HG03175 (cell line): Measurements from ENCODE around the gene SNTG2.
"Not testable (repeated sequence)": the region's sequence is repeated elsewhere in the genome, so short reads cannot be mapped to it uniquely, and the experiment has no call there.

Experiments
- ATAC-seq: cut with Tn5 transposase; IDR thresholded peaks from one replicate; pipeline ENCODE4 v1.9.1; 2021; ENCODE audit warnings: mild to moderate bottlenecking, moderate library complexity; ENCODE audit not compliant: unreplicated experiment

SNTG2 gene

GRCh38 chr2:1353543-1353942, 402.9 kb downstream of the SNTG2 start:
- ATAC-seq, result no peak

GRCh38 chr2:1360144-1360543, 409.5 kb downstream of the SNTG2 start:
- ATAC-seq, result no peak

GRCh38 chr2:1360557-1361250, 410.1 kb downstream of the SNTG2 start:
- ATAC-seq, result no peak

- no peak for ATAC-seq
Observed at GRCh38 chr2:1363367-1363766, 412.7 kb downstream of the SNTG2 start.

- no peak for ATAC-seq
Observed at GRCh38 chr2:1366546-1367134, 416.0 kb downstream of the SNTG2 start.

GRCh38 chr2:1367601-1368000, 417.0 kb downstream of the SNTG2 start:
- ATAC-seq, result no peak

- ATAC-seq, result no peak
Observed at GRCh38 chr2:1369905-1370304, 419.3 kb downstream of the SNTG2 start.

- no peak for ATAC-seq
Observed at GRCh38 chr2:1370461-1370860, 419.8 kb downstream of the SNTG2 start.

GRCh38 chr2:1371082-1371481, 420.4 kb downstream of the SNTG2 start:
- no peak for ATAC-seq

GRCh38 chr2:1373830-1374229, 423.2 kb downstream of the SNTG2 start:
- no peak for ATAC-seq

- no peak for ATAC-seq
Observed at GRCh38 chr2:1374287-1374686, 423.6 kb downstream of the SNTG2 start.

- ATAC-seq, result no peak
Observed at GRCh38 chr2:1375794-1376193, 425.1 kb downstream of the SNTG2 start.

- ATAC-seq, result no peak
Observed at GRCh38 chr2:1377473-1377872, 426.8 kb downstream of the SNTG2 start.

- no peak for ATAC-seq
Observed at GRCh38 chr2:1378456-1379150, 428.0 kb downstream of the SNTG2 start.

- ATAC-seq, result no peak
Observed at GRCh38 chr2:1381644-1382043, 431.0 kb downstream of the SNTG2 start.

GRCh38 chr2:1387954-1388725, 437.5 kb downstream of the SNTG2 start:
- ATAC-seq, result not testable (repeated sequence)

- not testable (repeated sequence) for ATAC-seq
Observed at GRCh38 chr2:1390118-1390517, 439.5 kb downstream of the SNTG2 start.

GRCh38 chr2:1393321-1393720, 442.7 kb downstream of the SNTG2 start:
- ATAC-seq, result no peak

- ATAC-seq, result no peak
Observed at GRCh38 chr2:1394709-1395408, 444.2 kb downstream of the SNTG2 start.

- ATAC-seq, result no peak
Observed at GRCh38 chr2:1397350-1397749, 446.7 kb downstream of the SNTG2 start.

GRCh38 chr2:1398191-1398590, 447.5 kb downstream of the SNTG2 start:
- no peak for ATAC-seq
